ENCODE results near the gene SART1.

DNA sequence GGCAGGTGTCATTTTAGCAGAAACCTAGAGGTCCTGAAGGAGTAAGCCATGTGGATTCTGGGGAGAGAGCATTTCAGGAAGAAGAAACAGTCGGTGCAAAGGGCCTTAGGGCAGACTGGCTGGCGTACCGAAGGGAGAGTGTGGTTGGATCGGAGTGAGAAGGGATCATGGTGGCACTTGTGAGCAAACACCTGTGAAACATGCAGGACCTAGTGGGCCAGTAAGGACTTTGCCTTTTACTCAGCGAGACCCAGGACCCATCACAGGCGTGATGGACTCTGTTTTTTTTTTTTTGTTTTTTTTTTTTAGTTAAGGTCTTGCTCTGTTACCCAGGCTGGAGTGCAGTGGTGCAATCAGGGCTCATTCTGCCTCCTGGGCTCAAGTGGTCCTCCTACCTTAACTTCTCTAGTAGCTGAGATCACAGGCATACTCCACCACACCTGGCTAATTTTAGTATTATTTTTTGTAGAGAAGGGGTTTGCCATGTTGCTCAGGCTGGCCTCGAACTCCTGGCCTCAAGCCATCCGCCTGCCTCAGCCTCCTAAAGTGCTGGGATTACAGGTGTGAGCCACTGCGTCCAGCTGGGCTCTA is 19.7 kb upstream of the SART1 start:
- TF ChIP-seq CTCF (conservative IDR thresholded peaks at IDR 0.05) (no peak), ZFX (IDR thresholded peaks at IDR 0.05) (no peak)
